GOT3 (cell line): ENCODE results near the gene PRKCH.
"Not testable (repeated sequence)": the region's sequence is repeated elsewhere in the genome, so short reads cannot be mapped to it uniquely, and the experiment has no call there.

Experiments
- DNase-seq: peaks from one replicate; lab custom pipeline; 2025; ENCODE audit warnings: mixed read lengths; lab: John Stamatoyannopoulos, UW

The PRKCH gene

DNA sequence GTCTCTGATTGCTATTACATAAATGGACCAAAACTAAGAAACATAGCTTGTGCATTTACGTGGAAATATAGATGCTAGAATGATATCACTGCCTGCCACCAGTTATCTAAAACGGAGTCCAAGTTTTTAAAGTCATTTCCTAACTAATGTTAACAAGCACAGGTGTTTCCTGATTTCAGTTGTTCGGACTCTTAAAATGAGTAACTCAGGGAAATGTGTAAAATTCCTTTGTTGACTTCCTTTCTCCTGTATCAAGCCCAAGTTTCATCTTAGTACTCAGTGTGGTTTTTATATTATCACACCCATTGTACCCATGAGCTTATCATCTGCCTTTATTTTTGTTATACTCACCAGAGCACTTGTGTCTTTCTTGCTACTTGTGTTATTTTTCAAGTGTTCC lies 13.2 kb upstream of the PRKCH start:
- no peak for DNase-seq

DNA sequence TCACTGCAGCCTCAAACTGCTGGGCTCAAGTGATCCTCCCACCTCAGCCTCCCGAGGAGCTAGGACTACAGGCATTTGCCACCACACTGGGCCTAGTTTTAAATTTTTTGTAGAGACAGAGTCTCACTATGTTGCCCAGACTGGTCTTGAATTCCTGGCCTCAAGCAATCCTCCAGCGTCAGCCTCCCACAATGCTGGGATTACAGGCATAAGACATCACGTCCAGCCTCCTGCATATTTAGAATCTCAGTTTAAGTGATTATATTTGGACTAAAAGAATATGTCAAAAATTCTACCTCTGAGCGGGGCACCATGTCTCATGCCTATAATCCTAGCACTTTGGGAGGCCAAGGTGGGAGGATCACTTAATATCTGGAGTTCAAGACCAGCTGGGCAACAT lies 12.7 kb upstream of the PRKCH start:
- not testable (repeated sequence) for DNase-seq

DNA sequence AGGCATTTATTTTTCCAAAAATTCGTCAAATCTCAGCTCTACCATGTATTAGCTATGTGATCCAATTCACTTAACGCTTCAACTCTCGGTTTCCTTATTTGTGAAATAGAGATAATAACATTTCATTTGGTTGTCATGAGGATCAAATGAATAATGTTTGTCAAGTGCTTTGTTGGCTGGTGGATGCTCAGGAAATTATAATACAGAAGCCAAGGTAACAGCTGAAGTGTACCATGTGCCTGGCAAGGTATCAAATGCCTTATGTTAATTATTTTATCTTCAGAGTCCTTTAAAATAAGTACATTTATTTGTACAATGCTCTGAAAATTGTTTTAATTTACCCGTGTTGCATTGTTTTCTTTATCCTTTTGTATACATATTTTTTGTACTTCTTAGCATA lies 6.1 kb upstream of the PRKCH start:
- no peak for DNase-seq

DNA sequence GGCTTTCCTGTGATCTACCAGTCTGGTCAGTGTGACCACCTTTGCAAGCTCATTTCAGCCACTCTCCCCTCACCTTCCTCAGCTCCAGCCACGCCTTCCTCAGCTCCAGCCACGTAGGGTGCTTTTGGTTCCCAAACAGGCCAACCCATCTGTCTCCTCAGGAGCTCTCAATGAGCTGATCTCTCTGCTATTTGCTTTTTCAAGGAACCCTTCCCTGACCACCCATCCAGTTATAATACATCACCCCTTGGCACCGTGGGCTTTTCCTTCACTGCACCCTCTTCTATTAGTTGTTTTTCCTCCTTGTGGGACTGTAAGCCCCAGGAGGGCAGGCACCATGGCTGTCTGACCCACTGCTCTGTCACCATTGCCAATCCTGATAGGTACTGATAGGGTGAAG lies 2.3 kb upstream of the PRKCH start:
- no peak for DNase-seq

DNA sequence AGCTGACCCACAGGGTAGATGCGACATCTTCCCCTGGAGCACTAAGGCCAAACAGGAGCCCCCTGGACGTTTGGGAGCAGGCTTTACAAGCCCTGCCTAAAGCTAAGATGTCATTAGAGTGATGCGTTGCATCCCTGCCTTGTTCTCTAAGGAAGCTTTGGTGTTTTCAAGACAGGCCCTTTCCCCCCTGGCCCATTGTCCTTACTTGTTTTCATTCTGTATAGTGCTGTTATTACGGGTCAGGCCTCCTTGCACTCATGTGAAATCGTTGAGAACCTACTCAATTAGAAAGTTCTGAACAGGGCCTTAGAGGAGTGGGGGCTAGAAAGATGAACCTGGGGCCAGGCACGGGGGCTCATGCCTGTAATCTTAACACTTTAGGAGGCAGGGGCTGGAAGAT lies 1.7 kb upstream of the PRKCH start:
- DNase-seq: no peak

DNA sequence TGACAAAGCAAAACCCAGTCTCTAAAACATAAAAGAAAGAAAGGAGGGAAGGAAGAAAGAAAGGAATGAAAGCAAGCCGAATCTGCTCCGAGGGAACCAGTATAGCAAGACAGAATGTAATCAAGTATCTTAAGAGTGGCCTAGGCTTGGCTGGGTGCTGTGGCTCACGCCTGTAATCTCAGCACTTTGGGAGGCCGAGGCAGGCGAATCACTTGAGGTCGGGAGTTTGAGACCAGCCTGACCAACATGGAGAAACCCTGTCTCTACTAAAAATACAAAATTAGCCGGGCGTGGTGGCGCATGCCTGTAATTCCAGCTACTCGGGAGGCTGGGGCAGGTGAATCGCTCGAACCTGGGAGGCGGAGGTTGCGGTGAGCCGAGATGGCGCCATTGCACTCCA lies 1.2 kb upstream of the PRKCH start:
- not testable (repeated sequence) for DNase-seq

DNA sequence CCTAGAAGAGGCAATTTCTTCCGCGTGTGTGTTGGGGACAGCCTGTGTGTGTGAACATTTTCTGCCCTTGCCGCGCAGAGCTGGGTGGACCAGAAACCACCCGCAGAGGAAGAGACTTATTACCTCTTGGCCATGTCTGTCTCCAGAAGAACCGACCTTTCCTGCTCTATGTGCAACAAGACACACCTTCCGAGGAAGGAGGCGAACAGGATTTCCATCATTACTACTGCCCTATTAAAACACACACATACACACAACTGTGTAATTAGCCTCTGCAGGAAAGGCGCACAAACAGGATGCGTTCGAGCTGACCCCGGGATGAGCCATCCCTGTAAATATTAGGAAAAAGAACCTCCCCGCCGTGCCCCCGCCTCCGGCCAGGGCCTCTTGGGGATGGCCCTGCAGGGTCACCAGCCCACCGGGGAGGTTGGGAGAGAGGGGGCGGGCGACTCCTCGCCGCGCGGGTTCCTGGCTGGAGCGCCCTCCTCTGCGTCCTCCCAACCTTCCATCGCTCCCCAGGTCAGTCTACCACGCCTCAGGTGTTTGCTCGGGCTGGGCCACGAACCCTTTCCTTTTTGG lies 484 bp upstream of the PRKCH start:
- DNase-seq: no peak

DNA sequence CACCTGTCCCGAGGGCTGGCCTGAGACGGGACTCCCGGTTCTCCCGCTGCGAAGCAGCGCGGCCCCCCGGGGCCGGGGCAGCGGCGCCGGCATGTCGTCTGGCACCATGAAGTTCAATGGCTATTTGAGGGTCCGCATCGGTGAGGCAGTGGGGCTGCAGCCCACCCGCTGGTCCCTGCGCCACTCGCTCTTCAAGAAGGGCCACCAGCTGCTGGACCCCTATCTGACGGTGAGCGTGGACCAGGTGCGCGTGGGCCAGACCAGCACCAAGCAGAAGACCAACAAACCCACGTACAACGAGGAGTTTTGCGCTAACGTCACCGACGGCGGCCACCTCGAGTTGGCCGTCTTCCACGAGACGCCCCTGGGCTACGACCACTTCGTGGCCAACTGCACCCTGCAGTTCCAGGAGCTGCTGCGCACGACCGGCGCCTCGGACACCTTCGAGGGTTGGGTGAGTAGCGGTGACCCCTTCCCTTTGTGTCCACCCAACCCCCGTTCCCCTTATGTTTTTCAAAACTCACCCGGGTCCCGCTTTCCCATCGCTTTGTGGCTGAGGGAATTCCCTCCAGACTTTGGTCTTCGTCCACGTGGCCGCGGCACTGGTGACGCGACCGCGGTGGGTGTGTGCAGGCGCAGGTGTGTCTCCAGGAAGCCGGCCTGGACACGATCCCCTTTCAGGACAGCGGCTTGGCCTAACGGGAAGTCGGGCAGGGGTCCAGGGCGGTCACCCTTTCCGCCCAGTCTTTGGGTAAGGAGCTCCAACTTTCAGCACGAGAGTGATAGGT lies 826 bp downstream of the PRKCH start:
- DNase-seq: no peak

DNA sequence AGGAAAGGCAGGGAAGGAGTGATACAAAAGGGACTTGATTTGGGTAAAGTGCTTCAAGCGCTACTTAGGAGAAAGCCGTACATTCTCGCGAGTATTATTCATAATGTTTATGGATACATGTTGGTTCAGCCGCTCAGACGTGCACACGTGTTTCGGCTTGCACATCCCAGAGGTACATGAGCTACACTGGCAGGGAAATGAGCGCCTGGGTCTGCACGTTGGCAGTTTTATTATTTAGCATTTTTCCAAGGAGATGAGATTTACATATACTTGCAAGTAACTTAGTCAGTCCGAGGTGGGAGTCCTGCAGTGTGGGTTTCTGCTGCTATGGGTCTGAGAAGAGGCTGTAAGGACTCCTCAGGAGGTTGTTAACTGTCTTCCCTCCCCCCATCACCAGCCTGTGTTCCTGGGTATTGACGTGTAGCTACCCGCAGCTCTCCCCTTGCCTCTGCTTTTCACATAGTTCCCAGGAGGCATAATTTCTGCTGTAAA lies 1.5 kb downstream of the PRKCH start:
- no peak for DNase-seq

DNA sequence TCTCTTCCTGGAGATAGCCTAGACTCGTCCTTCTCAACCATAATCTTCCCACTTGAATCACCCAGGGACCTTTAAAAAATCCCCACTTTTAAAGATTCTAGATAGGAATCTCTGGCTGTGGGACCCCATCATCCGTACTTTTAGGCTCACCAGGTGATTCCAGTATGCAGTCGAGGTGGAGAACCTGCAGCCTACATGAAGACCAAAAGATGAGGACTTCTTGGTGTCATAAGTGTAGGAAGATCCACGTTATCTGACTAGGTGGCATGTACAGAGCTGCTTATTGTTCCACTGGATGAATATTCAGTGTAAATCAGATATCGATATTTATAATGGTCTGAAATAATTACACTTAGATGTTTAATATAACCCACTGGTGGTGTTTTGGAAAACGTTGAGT lies 2.6 kb downstream of the PRKCH start:
- no peak for DNase-seq

DNA sequence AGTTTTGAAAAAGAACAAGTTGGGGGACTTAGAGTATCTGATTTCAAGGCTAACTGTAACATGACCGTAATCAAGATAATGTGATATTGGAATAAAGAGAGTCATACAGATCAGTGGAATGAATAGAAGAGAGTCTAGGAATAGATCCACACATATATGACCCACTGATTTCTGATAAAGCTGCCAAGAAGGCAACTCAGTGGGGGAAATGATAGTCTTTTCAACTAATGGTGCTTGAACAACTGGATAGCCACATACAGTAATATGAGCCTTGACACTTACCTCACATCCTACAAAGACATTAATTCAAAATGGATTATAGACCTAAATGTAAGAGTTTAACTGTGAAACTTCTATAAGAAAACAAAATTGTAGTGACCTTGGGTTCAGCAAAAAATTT lies 3.8 kb downstream of the PRKCH start:
- DNase-seq: no peak

DNA sequence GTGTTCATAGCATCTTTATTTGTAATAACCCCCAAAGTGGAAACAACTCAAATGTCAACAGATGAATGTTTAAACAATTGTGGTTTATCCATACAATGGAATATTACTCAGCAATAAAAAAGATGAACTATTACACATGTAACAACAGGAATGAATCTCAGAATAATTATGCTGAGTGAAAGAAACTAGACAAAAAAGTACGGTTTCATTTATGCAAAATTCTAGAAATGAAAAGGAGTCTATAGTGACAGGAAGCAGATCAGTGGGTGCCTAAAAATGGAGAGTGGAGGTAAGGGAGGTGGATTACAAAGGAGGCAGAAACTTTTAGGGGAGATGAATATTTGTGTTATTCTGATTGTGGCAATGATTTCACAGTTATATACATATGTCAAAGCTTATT lies 4.8 kb downstream of the PRKCH start:
- DNase-seq: no peak

DNA sequence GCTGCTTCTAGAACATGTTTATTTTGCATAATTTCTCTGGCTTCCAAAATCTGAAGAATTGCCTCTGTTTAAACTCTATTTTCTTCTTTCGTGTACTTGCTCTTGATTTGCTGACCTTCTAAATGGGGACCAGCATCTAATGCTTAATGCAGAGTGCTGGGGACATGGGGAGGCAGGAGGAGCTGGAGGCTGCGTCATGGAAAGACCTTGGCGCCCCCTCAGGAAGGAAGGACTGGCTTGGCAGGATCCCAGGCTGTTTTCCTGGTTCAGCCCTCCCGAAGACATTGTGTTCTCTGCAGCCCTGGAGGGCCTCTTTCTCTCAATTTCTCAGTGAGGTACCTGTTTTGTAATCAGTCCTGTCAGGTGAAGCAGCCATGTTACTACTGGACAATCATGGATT lies 5.5 kb downstream of the PRKCH start:
- DNase-seq: no peak

DNA sequence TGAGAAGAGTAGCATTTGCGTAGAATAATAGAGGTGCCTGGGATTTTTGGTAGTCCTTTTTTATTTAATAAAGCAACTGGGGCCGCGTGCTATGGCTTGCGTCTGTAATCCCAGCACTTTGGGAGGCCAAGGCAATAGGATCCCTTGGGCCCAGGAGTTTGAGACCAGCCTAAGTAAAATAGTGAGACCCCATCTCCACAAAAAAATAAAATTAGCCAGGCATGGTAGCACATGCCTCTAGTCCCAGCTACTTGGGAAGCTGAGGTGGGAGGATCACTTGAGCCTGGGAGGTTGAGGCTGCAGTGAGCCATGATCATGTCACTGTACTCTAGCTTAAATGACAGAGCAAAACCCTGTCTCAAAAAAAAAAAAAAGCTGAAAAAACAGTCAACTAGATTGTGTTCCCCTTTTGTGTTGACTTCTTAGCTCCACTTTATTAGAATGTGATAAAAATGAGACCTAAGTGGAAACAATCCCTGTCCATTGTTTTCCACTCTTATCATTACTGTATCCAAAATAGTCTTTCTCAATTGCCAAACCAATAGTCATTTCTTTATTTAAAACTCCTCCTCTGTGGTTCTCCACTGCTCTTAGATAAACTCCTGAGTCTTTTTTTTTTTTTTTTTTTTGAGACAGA lies 7.4 kb downstream of the PRKCH start:
- no peak for DNase-seq

DNA sequence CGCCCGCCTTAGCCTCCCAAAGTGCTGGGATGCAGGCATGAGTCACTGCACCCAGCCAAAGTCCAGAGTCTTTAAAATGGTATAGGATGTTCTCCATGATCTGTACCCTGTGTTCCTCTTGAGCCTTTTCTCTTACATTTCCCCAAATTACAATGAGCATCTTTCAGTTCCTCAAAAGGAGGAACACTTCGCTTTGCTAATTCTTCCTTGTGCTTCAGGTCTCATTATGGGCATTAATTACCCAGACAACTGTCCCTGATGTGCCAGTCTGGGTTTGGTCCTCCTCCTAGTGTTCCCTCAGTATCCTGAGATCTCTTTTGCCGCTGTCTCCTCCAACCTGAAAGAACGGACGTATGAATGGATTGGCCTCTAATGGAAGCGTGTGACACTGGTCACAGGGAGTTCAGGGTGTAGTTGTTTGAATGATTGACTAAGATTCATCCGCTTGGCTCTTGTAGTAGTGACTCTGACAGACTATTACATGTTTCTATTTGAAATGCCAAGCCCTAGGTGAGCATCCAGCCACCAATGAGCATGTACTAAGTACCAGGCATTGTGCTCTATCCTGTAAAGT lies 8.2 kb downstream of the PRKCH start:
- no peak for DNase-seq

DNA sequence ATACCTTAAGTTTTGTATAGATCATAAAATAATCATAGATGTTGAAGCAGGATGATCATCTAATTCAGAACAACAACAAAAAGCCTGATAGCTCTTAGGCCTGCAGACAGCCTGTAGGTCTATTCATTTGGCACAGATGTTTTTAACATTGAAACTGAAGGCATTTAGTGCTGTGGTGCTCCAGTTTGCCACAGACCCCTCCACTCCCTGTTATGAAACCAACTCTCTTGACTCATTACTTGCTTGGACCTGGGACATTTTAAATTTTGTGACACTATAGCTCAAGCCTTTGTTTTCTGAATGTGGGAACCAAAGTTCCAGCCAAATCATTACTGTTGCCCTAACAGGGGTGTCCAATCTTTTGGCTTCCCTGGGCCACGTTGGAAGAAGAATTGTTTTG lies 9.1 kb downstream of the PRKCH start:
- DNase-seq: no peak

DNA sequence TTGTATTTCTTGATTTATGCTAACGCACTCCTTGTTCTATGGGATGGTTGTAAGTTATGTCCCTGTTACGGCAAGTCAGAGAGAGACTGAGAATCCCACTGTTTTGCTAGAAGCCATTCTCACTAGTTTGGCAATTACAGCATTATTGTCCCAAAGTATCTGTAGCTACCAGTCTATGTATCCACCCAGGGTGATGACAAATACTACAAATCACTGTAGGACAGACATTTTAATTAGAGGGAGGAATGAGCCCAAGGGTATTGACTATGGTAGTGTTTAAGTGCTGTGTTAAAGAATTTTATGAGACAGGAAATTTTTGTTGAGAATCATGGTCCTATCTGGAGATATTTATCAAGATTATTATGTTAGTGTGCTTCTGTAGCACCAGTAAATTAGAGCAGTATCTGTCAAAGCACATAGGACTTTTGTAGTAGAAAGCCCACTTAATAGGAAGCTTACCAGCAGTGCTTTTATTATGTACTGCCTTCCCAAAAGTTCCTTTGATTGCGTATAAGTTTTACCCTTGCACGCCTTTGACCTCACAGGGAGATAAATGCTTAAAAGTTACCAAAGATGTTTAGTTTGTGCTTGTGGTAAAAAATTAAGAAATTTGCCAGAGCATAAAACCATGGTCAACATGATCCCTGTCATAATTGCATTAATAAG lies 10.7 kb downstream of the PRKCH start:
- no peak for DNase-seq

DNA sequence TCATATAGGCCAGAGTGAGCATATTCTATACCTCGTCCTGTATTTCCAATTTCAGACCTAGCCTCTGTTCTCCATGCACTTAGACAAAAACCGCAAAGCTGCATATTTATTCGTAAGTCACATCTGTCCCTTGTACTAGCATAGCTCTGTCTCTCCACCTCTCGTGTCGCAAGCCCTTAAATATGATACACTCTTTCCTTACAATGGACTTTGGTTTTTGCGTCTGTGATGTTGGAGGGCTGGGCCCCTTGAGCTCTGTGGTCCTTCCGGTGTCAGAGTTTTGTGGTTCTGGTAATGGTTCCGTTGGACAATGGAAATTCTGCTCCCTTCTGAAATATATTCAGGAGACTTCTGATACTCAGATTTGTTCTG lies 11.3 kb downstream of the PRKCH start:
- DNase-seq: no peak

DNA sequence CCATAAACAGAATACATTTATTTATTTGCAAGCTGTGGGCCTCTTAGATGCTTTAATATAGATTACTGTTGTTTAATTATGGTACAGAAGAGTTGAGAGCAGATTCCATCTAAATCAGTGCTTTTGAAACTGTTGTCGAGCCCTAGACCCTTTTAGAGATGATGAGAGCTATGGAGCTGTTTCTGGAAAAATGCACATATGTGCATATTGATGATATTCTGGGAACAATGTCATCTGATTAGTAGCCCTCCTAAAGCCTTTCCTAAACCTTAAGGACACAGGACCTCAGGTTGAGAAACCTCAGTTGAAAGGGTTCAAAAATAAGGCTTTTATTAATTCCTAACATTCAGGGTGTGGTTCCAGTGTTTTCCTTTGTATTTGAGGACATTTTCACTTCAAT lies 11.7 kb downstream of the PRKCH start:
- no peak for DNase-seq

DNA sequence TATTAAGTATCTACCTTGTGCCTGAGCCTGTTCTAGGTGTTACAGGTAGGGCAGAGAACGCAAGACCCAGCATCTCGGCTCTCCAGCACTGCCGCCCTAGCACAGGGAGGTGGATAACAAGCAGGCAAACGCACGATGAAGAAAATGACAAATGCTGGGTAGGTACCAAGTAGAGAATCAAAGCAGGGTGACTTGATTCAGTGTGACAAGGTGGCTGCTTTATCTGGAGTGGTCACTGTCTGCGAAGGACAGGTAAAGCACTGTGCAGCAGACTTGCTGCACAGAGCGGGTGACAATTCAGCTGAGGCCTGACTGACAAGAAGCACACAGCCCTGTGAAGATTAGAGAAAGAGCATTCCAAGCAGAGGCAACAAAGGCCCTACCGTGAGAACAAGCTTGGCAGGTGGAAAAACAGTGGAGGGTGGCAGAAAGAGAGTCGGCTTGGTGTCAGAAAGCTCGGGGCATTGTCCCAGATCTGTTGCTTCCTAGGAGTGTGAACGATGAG lies 12.9 kb downstream of the PRKCH start:
- DNase-seq: no peak

DNA sequence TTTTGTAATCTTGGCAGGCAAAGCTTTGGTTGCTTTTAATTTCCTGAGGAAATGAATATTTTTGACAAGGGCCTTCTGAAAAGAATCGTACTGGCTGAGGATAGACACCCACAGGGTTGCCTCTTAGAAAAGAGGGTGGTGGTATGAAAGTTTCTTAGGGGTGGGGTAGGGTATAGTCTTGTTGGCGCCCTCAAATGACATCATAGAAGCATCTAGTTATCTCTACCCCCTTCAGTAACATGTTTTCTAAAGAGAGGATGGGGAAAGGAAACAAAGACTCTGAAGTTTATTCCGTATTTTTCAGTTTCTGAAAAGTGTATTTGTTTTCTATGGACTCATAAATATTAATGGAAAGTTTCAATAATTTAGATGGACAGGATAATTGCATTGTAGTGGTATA lies 13.7 kb downstream of the PRKCH start:
- DNase-seq: no peak

DNA sequence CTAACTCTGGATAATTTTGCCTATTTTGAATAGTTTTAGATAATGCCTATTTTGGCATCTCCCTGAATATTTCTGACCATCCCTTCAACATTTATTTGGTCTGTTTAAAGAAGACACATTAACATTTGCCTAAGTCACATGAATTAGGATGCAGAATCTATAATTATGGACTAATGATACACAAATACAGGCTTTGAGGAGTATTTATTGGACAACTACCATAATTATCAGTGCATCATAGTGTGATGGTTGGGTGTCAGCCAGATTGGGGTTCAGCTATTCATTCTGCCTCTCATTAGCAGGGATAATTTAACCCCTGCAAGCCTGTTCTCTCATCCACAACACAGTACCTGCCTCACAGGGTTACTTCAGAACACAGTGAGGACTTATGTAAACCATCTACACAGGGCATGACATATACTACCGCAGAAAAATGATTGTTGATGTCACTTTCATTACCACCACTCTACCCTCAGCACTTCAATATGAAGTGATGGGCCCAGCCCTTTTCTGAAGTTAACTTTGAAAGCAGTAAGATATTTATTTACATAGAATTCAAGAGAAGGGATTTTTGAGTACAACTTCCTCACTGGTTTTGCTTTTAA lies 14.4 kb downstream of the PRKCH start:
- DNase-seq: no peak
